ENCODE data around the gene RARA.

DNA sequence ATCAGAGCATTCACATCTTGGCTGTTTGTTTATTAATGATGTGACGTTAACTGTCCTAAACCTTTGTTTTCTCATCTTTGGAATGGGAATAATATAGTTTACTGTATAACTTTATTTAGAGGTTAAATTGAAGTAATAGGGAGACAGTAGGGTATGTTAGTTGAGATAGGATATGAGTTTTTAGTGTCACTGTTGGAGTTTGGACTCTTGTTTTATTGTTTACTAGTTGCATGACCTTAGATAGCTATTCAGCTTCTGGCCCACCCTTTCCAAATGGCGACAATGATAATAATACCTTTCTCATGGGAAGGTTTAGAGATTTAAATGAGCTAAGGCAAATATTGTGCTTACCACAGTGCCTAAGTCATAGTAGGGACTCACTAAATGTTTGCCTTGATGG is 49.5 kb upstream of the RARA start:
- TF ChIP-seq CTCF (IDR thresholded peaks at IDR 0.05) (no peak), POLR2A (IDR thresholded peaks at IDR 0.05) (no peak)
